Heart left ventricle (tissue), 16 donors: ENCODE measurements around the gene UBIAD1. TPM values are rescaled to one million over a fixed set of nuclear protein-coding genes. Genes with fewer than 3 reads are reported as not detected.

ENCODE experiments used
- ATAC-seq, 4 donors: fragments of 200-7000 bp; cut with Tn5 transposase; one replicate each; pipeline ENCODE4 v1.9.1; 2020 to 2022; ENCODE audit warnings: moderate library complexity in 4 of 4, mild to moderate bottlenecking in 3 of 4, moderate number of reproducible peaks in 1 of 4
- DNase-seq, 5 donors: peaks; one replicate each; pipeline ENCODE4 v3.0.0-alpha.2; 2020
- H3K27ac ChIP-seq, 12 donors: fragments of 200-600 bp; sonication (generic) in 4 of 12; one replicate each; pipeline versions ENCODE4 v1.5.0 to v1.8.0; 2016 to 2022; ENCODE audit warnings: mild to moderate bottlenecking in 2 of 12
- H3K27me3 ChIP-seq, 9 donors: fragments of 200-600 bp; sonication (generic) in 2 of 9; one replicate each; pipeline versions ENCODE4 v1.5.1 to v1.8.0; 2016 to 2022; ENCODE audit warnings: mild to moderate bottlenecking in 3 of 9
- H3K36me3 ChIP-seq, 9 donors: fragments of 200-600 bp; sonication (generic) in 2 of 9; one replicate each; pipeline versions ENCODE4 v1.5.0 to v1.8.0; 2018 to 2022; ENCODE audit warnings: mild to moderate bottlenecking in 2 of 9
- H3K4me1 ChIP-seq, 12 donors: fragments of 200-600 bp; sonication (generic) in 4 of 12; one replicate each; pipeline versions ENCODE4 v1.5.0 to v1.8.0; 2016 to 2022; ENCODE audit warnings: mild to moderate bottlenecking in 3 of 12
- H3K4me3 ChIP-seq, 12 donors: fragments of 200-600 bp; sonication (generic) in 4 of 12; one replicate each; pipeline versions ENCODE4 v1.5.0 to v1.8.0; 2017 to 2022; ENCODE audit warnings: mild to moderate bottlenecking in 9 of 12, moderate library complexity in 4 of 12
- H3K9me3 ChIP-seq, 12 donors: fragments of 200-600 bp; sonication (generic) in 4 of 12; one replicate each; pipeline versions ENCODE4 v1.5.0 to v1.8.0; 2016 to 2022; ENCODE audit warnings: mild to moderate bottlenecking in 1 of 12
- CTCF ChIP-seq, 12 donors: fragments of 200-600 bp; sonication (generic) in 4 of 12; IDR thresholded peaks; one replicate each; pipeline versions ENCODE4 v1.5.0 to v1.8.0; 2018 to 2022; ENCODE audit warnings: antibody characterized with exemption in 12 of 12, mild to moderate bottlenecking in 5 of 12
- POLR2A ChIP-seq, 2 donors: fragments of 450-650 bp; IDR thresholded peaks; one replicate each; pipeline ENCODE4 v1.6.1; 2017; ENCODE audit warnings: antibody characterized with exemption in 2 of 2, mild to moderate bottlenecking in 2 of 2, moderate library complexity in 2 of 2
- WGBS, 4 donors: extraction: QIAGEN DNeasy Blood & Tissue Kit in 2 of 4; methylation state at CpG; one replicate each; pipeline versions ENCODE4 v1.1.5 to v1.1.7; 2013 to 2018; 5-methylcytosine and 5-hydroxymethylcytosine counted together
- intact Hi-C, 10 donors: fragments of 100-400 bp; cut with DNase I; formaldehyde crosslinking; loops; one replicate each; pipeline versions ENCODE4 v1.11.1 to v1.14.2; 2022
- long read RNA-seq, 3 donors: library from polyadenylated mRNA; unstranded; transcript quantifications; one replicate each; pipeline ENCODE4 v2.0.0, GENCODE V29; 2020 to 2021
- polyA plus RNA-seq, 2 donors: library from polyadenylated mRNA; stranded (reverse); fragments of 200-250 nt; gene quantifications; one replicate each; pipeline ENCODE4 v1.2.3, GENCODE V29; 2013
- total RNA-seq, 9 donors: library from RNA; depleted of rRNA in 2 of 9; stranded (reverse); fragments of >200 nt in 2 of 9; fragmentation: NEBNext Ultra II Directional in 3 of 9; extraction: Animal tissue kit (Norgen Biotek cat#: 25700) in 3 of 9; gene quantifications; one replicate each; pipeline versions ENCODE4 v1.1.0 to v1.2.4, GENCODE V29; 2016 to 2023
- donor health status: ischemic (EF 13 %, LVEDD 7.1; RV severe dilation, severe dysfunction).
- donor health status: healthy with polysubstance abuse.
- donor health status: DM: no; HTN: yes; CAD: no.
- donor health status: DM: no; HTN: no; CAD: no.
- donor health status: ischemic (EF 25% LVEDD 6.9; RV normal size, moderate dysfunction).
- donor health status: ischemic (EF 25% LVEDD 5.7; RV mildly dilated, moderate dysfunction).
- donor health status: healthy.
- donor health status: DM: yes; HTN: yes; CAD: no.
- donor health status: ischemic (EF 35%, LVEDD 5.7; RV mildly dilated, moderate dysfunction).
- donor health status: nonischemic (EF 11% LVEDD 7.7; RV severe dilation, severe dysfunction).
- donor health status: DM: yes; HTN: yes; CAD: no.
- donor health status: PGD.
- donor health status: ischemic (EF 29% LVEDD 5.4; RV normal size, mild dysfunction).
- donor health status: nonischemic (EF 23%, LVEDD 6.1; RV moderate dilation, normal function).

Gene UBIAD1
- total RNA-seq (10 to 100 TPM; 10.2 to 17.3 (median 11.6) TPM), polyA plus RNA-seq (10 to 100 TPM in 1 of 2 donors, 1 to 10 TPM in 1; 5.3 to 19.4 TPM)
- long read RNA-seq, donor 1, transcript UBIAD1-202 (2 exons, 3,646 nt): major isoform, 18 of 30 reads
- long read RNA-seq, donor 1, partial matches to known transcripts: 0 of 30 reads
- long read RNA-seq, donor 1, other reads (novel, unspliced or antisense): 11 of 30 reads
- long read RNA-seq, donor 2, transcript UBIAD1-202 (2 exons, 3,646 nt): major isoform, 73 of 92 reads
- long read RNA-seq, donor 2, partial matches to known transcripts: 0 of 92 reads
- long read RNA-seq, donor 2, other reads (novel, unspliced or antisense): 17 of 92 reads
- long read RNA-seq, donor 3, transcript UBIAD1-202 (2 exons, 3,646 nt): major isoform, 27 of 42 reads
- long read RNA-seq, donor 3, partial matches to known transcripts: 0 of 42 reads
- long read RNA-seq, donor 3, other reads (novel, unspliced or antisense): 13 of 42 reads

GRCh38 chr1:11272832-11273594, at the start of gene UBIAD1:
Gene UBIAD1 (plus strand): TSS chr1:11273198. CDS start chr1:11273532, 334 bp downstream.
- WGBS, 4 donors: 0 to 1% (median 0%) methylated on average over 2 to 57 of the region's 64 CpGs
- intact Hi-C loops: loop anchor here in 3 of 10 donors (1.0 to 10.0 kb wide), 3 partner anchors 10 to 532 kb away; partner anchors contain the start of genes CLCN6 (in 1 of the 3), MTHFR (in 1 of the 3) and MTOR (in 1 of the 3)

GRCh38 chr1:11227106-11228077, 45.6 kb upstream of the UBIAD1 start:
- Histone ChIP-seq H3K4me3 (no peak overlapping the region), H3K36me3 (peaks cover 3 to 99% (median 95%) of the 10 kb centered on the region in 9 donors), H3K27me3 (no peaks in the 10 kb centered on the region), H3K4me1 (no peaks in the 10 kb centered on the region), H3K27ac (no peak overlapping the region), H3K9me3 (no peaks in the 10 kb centered on the region)
- intact Hi-C loops: no loop called here
- no peak for ATAC-seq
- WGBS, 4 donors: 87 to 90% (median 89%) methylated on average over 10 of the region's 10 CpGs
- no peak for DNase-seq
- TF ChIP-seq CTCF (IDR thresholded peaks at IDR 0.05): no peak
- TF ChIP-seq POLR2A (IDR thresholded peaks at IDR 0.05): no peak

More at GRCh38 chr1:11272832-11273594, at the start of gene UBIAD1:
- H3K9me3 ChIP-seq: no peaks in the 10 kb centered on the region
- H3K4me1 ChIP-seq: peaks cover 8 to 35% (median 23%) of the 10 kb centered on the region in 12 donors
- TF ChIP-seq POLR2A (IDR thresholded peaks at IDR 0.05): peak in 1 of 2 donors; percentile 54
- TF ChIP-seq CTCF (IDR thresholded peaks at IDR 0.05): peak in 6 of 12 donors; percentile 11 to 50 (median 34)
- ATAC-seq (peak; percentile 83 to 96 (median 96)), DNase-seq (peak; percentile 84 to 93 (median 91))
- peaks cover 0 to 17% (median 6%) of the 10 kb centered on the region in 9 donors for H3K36me3 ChIP-seq
- H3K27ac ChIP-seq: peak within 1 kb of the TSS; percentile 91 to 99 (median 96)
- H3K27me3 ChIP-seq: no peaks in the 10 kb centered on the region
- H3K4me3 ChIP-seq: peak within 1 kb of the TSS; percentile 65 to 97 (median 86)

- Histone ChIP-seq H3K36me3 (peaks cover 3 to 99% (median 95%) of the 10 kb centered on the region in 9 donors), H3K4me3 (no peak overlapping the region), H3K27me3 (no peaks in the 10 kb centered on the region), H3K4me1 (no peaks in the 10 kb centered on the region), H3K9me3 (no peaks in the 10 kb centered on the region), H3K27ac (no peak overlapping the region)
- TF ChIP-seq CTCF (IDR thresholded peaks at IDR 0.05) (no peak), POLR2A (IDR thresholded peaks at IDR 0.05) (no peak)
- intact Hi-C loops: no loop called here
- 86 to 93% (median 91%) methylated on average over 4 of the region's 4 CpGs for WGBS, 4 donors
- ATAC-seq: no peak
- DNase-seq: no peak
These were observed 43.8 kb upstream of the UBIAD1 start for GRCh38 chr1:11229203-11229602.
